Neutrophil (primary cell): ENCODE data around the gene NADK.

Experiments
- H3K27ac ChIP-seq: fragments of 200-600 bp; sonication (generic); 2 replicates; pipeline ENCODE4 v1.5.1; 2016; ENCODE audit warnings: mild to moderate bottlenecking, moderate library complexity
- H3K27me3 ChIP-seq: fragments of 200-600 bp; sonication (generic); 2 replicates; pipeline ENCODE4 v1.6.0; 2016; ENCODE audit warnings: mild to moderate bottlenecking
- H3K36me3 ChIP-seq: fragments of 200-600 bp; sonication (generic); 2 replicates; pipeline ENCODE4 v1.5.1; 2017
- H3K4me1 ChIP-seq, 2 experiments: fragments of 200-600 bp in 1 of 2; sonication (generic) in 1 of 2; 1 replicate in 1 of 2; 2 replicates in 1 of 2; pipeline versions ENCODE4 v1.5.1 to v1.6.1; 2013 to 2016; ENCODE audit warnings: low read depth in 1 of 2, low read length in 1 of 2, mild to moderate bottlenecking in 1 of 2, moderate library complexity in 1 of 2; ENCODE audit not compliant: control insufficient read depth in 1 of 2, insufficient read depth in 1 of 2
- H3K4me3 ChIP-seq, 2 experiments: fragments of 200-600 bp in 1 of 2; sonication (generic) in 1 of 2; 1 replicate in 1 of 2; 2 replicates in 1 of 2; pipeline ENCODE4 v1.5.1; 2013 to 2016; ENCODE audit warnings: low read depth in 1 of 2, low read length in 1 of 2, mild to moderate bottlenecking in 1 of 2, moderate library complexity in 1 of 2
- H3K9me3 ChIP-seq: fragments of 200-600 bp; sonication (generic); 2 replicates; pipeline ENCODE4 v1.5.1; 2016
- CTCF ChIP-seq: fragments of 200-600 bp; sonication (generic); IDR thresholded peaks from 2 replicates; pipeline ENCODE4 v1.5.1; 2016; ENCODE audit warnings: antibody characterized with exemption

Gene NADK

DNA sequence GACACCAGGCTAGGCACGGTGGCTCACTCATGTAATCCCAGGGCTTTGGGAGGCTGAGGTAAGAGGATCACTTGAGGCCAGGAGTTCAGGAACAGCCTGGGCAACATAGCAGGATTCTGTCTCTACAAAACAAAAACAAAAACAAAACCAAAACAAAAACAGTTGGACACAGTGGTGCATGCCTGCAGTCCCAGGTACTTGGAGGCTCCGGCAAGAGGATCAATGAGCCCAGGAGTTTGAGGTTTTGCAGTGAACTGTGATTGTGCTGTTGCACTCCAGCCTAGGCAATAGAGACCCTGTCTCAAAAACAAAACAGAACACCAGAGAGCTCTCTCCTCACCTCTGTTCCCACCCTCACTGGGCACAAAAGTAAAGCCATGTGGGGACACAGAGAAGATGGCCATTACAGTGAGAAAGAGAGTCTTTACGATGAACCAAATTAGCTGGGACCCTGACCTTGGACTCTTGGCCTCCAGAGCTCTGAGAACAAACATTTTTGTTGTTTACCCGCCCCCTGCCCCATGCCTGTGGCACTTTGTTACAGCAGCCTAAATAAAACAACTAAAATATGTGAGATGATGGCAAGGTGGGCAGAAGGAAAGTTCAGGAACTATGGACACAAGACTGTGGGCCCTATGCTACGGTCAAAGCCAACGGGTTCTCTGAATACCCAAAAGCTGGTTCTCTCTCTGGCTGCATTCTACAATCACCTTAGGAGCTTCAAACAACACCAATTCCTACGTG is 9.8 kb downstream of the NADK start:
- no peak for TF ChIP-seq CTCF
- Histone ChIP-seq H3K4me3 (peak overlapping the region in 1 of 2 experiments; percentile 10), H3K36me3 (peaks cover 86% of the 10 kb centered on the region), H3K27me3 (no peaks in the 10 kb centered on the region), H3K9me3 (no peaks in the 10 kb centered on the region), H3K4me1 (peaks cover 77 to 88% of the 10 kb centered on the region in 2 experiments), H3K27ac (peak overlapping the region; percentile 66)

DNA sequence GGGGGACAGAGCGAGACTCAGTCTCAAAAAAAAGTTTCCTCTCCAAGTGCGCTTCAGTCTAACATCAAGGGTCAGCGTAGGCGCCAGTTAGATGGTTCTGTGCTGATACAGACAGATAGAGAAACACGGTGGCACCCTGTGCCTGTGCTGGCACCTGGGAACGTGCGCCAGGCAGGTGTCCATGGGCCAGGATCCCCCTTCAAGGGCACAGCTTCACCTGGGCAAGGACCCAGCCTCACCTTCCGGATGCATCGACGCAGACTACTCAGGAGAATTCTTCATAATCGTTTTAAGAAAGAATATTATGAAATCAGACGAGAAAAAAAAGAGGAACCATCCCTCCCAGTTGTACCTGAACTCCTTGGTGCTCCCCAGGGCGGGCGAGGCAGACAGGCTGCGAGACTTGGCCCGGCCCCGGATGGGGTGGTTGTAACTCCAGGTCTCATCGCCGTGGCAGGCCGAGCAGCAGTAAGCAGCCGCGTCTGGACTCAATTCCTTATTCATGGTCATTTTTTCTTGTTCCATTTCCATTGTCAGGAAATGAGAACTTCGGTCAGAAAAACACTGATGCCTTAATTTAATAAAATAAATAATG is 13.3 kb downstream of the NADK start:
- H3K9me3 ChIP-seq = no peaks in the 10 kb centered on the region
- TF ChIP-seq CTCF = no peak
- peaks cover 91% of the 10 kb centered on the region for H3K36me3 ChIP-seq
- H3K4me3 ChIP-seq = peak overlapping the region; percentile 57 to 65
- H3K27ac ChIP-seq = peak overlapping the region; percentile 88
- H3K4me1 ChIP-seq = peaks cover 78 to 79% of the 10 kb centered on the region in 2 experiments
- no peaks in the 10 kb centered on the region for H3K27me3 ChIP-seq

DNA sequence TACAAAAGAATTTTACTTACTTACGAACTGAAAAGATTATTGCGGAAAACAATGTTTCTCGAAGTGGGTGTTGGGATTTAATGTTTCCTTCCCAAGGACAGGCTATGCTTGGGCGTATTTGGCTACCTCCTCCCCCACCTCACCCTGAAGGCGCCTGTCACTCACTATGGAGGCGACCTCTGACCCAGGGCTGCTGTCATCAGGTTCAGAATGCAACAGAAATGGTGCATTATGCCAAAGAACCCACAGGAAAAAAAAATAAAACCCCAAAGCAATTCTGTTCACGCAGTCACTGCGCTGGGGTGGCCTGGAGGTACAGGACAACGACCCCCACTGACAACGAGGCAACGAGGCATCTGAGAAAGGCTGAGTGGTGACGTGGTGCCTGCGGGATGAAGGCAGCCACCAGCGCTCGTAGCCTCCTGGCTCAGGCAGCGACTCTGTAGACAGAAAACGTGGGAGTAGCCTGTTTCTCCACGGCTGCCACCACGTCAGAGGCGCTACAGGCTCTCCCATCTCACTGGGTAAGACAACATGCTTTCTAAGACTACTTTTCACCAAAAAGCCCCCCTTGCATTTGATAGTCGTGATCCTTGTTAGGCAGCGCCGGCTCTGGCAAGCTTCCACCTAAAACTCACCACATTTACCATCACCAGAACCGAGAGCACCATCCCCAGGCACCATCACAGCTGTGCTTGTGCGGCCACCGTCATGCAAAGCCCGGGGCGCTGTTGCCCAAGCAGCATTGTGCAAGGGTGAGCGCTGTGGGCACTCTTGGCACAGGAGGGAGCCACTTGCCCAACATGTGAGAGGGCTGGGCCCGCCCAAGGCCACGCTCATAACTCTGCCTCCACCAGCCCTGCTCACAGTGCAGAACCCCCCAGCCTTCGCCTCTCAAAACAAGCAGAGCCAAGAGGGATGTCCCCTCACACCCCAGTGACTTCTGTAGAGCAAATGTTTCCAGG is 14.3 kb downstream of the NADK start:
- H3K36me3 ChIP-seq = peaks cover 96% of the 10 kb centered on the region
- peak; percentile 77 for TF ChIP-seq CTCF
- H3K27me3 ChIP-seq = no peaks in the 10 kb centered on the region
- H3K4me3 ChIP-seq = peak overlapping the region; percentile 57 to 65
- no peaks in the 10 kb centered on the region for H3K9me3 ChIP-seq
- H3K4me1 ChIP-seq = peaks cover 81 to 84% of the 10 kb centered on the region in 2 experiments
- peak overlapping the region; percentile 88 for H3K27ac ChIP-seq

GRCh38 chr1:1761504-1762376 is 16.5 kb downstream of the NADK start:
- peaks cover 96% of the 10 kb centered on the region for H3K36me3 ChIP-seq

More at GRCh38 chr1:1761504-1762376, 16.5 kb downstream of the NADK start:
- TF ChIP-seq CTCF = no peak
- Histone ChIP-seq H3K4me3 (no peak overlapping the region), H3K27me3 (no peaks in the 10 kb centered on the region), H3K4me1 (peaks cover 74 to 76% of the 10 kb centered on the region in 2 experiments), H3K27ac (peak overlapping the region; percentile 88), H3K9me3 (no peaks in the 10 kb centered on the region)
